Measurements from ENCODE around the gene TIMM8B. TPM values are rescaled to one million over a fixed set of nuclear protein-coding genes. Genes with fewer than 3 reads are reported as not detected.
"Not testable (repeated sequence)": the region's sequence is repeated elsewhere in the genome, so short reads cannot be mapped to it uniquely, and the experiment has no call there.

TIMM8B gene
- total RNA-seq, 1 experiment from 2014 or later = 48.2 TPM

GRCh38 chr11:112046647-112047046 is 39.9 kb downstream of the TIMM8B start:
- not testable (repeated sequence) for DNase-seq; H3K9me3 ChIP-seq (replicated peaks); H3K4me1 ChIP-seq; H3K27me3 ChIP-seq; H3K4me3 ChIP-seq; H3K27ac ChIP-seq
- H3K36me3 ChIP-seq = peaks cover 35% of the 10 kb centered on the region

DNA sequence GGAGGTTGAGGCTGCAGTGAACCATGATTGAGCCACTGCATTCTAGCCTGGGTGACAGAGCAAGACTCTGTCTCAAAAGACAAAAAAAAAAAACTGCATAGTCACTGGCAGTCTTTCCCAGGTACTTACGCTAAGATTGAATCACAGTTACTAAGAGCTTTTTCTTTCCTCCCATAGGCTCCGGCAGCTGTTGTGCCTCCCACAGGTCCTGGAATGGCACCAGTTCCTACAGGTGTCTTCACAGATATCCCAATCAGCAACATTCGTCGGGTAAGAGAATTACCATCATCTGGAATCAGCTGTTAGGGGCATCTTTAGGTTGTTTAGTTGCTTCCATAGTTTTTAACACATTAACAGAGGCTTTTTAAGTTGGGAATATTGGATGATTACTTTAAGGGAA is 41.6 kb downstream of the TIMM8B start:
- no peaks in the 10 kb centered on the region for H3K27me3 ChIP-seq
- DNase-seq = no peak
- H3K27ac ChIP-seq = no peak overlapping the region
- no peak overlapping the region for H3K4me3 ChIP-seq
- H3K9me3 ChIP-seq (replicated peaks) = no peaks in the 10 kb centered on the region
- H3K4me1 ChIP-seq = no peaks in the 10 kb centered on the region
- peaks cover 41% of the 10 kb centered on the region for H3K36me3 ChIP-seq

DNA sequence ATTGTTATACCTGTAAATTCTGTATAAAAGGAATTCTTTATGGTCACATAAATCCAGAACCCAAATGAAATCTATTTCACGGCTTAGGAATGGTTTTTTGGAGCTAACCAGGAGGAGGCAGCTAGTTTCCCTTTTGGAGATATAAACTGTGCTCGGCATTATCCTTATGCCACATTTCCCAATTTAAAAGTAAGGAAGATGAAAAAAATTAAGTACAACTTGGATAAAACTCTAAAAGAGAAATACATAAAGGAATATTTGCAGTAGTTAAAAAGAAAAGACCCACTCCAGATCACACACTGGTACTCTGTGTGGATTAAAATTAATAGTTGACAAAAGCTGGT is 43.6 kb downstream of the TIMM8B start:
- H3K4me3 ChIP-seq = no peak overlapping the region
- H3K9me3 ChIP-seq (replicated peaks) = no peaks in the 10 kb centered on the region
- peaks cover 30% of the 10 kb centered on the region for H3K36me3 ChIP-seq
- H3K27ac ChIP-seq = no peak overlapping the region
- H3K4me1 ChIP-seq = no peaks in the 10 kb centered on the region
- H3K27me3 ChIP-seq = no peaks in the 10 kb centered on the region
- DNase-seq = no peak

- no peak overlapping the region for H3K4me3 ChIP-seq
- DNase-seq = peak in 1 of 2 experiments; percentile 6
- peaks cover 28% of the 10 kb centered on the region for H3K36me3 ChIP-seq
- H3K4me1 ChIP-seq = no peaks in the 10 kb centered on the region
- H3K27me3 ChIP-seq = no peaks in the 10 kb centered on the region
- no peaks in the 10 kb centered on the region for H3K9me3 ChIP-seq (replicated peaks)
- H3K27ac ChIP-seq = no peak overlapping the region
Measured at GRCh38 chr11:112042161-112042960, 44.2 kb downstream of the TIMM8B start.

DNA sequence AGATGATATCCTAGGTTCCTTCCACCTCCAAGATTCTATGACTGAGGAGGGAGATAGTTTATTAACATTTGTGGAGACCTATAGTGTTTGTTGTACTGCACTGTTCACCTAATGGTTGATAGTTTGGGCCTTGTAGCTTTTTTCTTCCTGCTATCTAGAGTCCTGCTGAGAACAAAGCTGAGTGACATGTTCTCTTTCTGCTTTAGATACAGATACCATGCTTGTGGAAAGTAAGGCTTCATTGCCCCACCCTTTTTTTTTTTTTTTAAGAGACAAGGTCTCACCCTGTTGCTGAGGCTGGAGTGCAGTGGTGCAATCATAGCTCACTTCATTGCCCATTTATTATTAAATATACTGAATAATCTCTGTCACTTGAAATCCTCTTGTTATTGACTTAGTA is 49.0 kb downstream of the TIMM8B start:
- Histone ChIP-seq H3K27me3 (no peaks in the 10 kb centered on the region), H3K4me3 (no peak overlapping the region), H3K27ac (no peak overlapping the region), H3K4me1 (no peaks in the 10 kb centered on the region), H3K36me3 (peaks cover 19% of the 10 kb centered on the region), H3K9me3 (replicated peaks) (no peaks in the 10 kb centered on the region)
- no peak for DNase-seq

Other genes with a start within 250 kb of the TIMM8B start
- gene ALG9, start 215.2 kb downstream of the TIMM8B start, total RNA-seq (2014; rRNA removed; shearing (Covaris generic)) = 29.7 and 31.4 TPM in 2 replicates
- 0.77 and 1.2 TPM in 2 replicates for gene FDXACB1, start 207.6 kb downstream of the TIMM8B start, total RNA-seq (2014; rRNA removed; shearing (Covaris generic))
- 23.1 and 23.9 TPM in 2 replicates for gene CFAP68, start 207.2 kb downstream of the TIMM8B start, total RNA-seq (2014; rRNA removed; shearing (Covaris generic))
- gene CRYAB, start 175.0 kb downstream of the TIMM8B start, total RNA-seq (2014; rRNA removed; shearing (Covaris generic)) = 3.4 and 4.1 TPM in 2 replicates
- 1.0 and 1.5 TPM in 2 replicates for gene HSPB2, start 174.0 kb downstream of the TIMM8B start, total RNA-seq (2014; rRNA removed; shearing (Covaris generic))
- gene C11orf52, start 167.8 kb downstream of the TIMM8B start, total RNA-seq (2014; rRNA removed; shearing (Covaris generic)) = 0.53 and 1.4 TPM in 2 replicates
- gene DIXDC1, start 149.4 kb downstream of the TIMM8B start, total RNA-seq (2014; rRNA removed; shearing (Covaris generic)) = 6.8 and 7.3 TPM in 2 replicates
- gene DLAT, start 61.3 kb downstream of the TIMM8B start, total RNA-seq (2014; rRNA removed; shearing (Covaris generic)) = 48.4 and 52.3 TPM in 2 replicates
- 0.99 and 1.4 TPM in 2 replicates for gene PIH1D2, start 12.7 kb downstream of the TIMM8B start, total RNA-seq (2014; rRNA removed; shearing (Covaris generic))
- 19.5 and 22.9 TPM in 2 replicates for gene NKAPD1, start 12.5 kb downstream of the TIMM8B start, total RNA-seq (2014; rRNA removed; shearing (Covaris generic))
- gene SDHD, start 117 bp upstream of the TIMM8B start, total RNA-seq (2014; rRNA removed; shearing (Covaris generic)) = 90.3 and 98.1 TPM in 2 replicates
- 0.14 and 0.18 TPM in 2 replicates for gene IL18, start 77.3 kb upstream of the TIMM8B start, total RNA-seq (2014; rRNA removed; shearing (Covaris generic))
- 0.28 TPM in 1 of 2 replicates, not detected in the other for gene TEX12, start 80.6 kb upstream of the TIMM8B start, total RNA-seq (2014; rRNA removed; shearing (Covaris generic))
- gene BCO2, start 88.8 kb upstream of the TIMM8B start, total RNA-seq (2014; rRNA removed; shearing (Covaris generic)) = 0.10 and 0.51 TPM in 2 replicates
- 15.0 and 15.5 TPM in 2 replicates for gene PTS, start 139.7 kb upstream of the TIMM8B start, total RNA-seq (2014; rRNA removed; shearing (Covaris generic))
- not detected in 2 replicates for gene PLET1, start 174.1 kb upstream of the TIMM8B start, total RNA-seq (2014; rRNA removed; shearing (Covaris generic))

Data from SJCRH30 (cell line).